Chondrocyte (in vitro differentiated cells): ENCODE data around the gene LSM12. TPM values are rescaled to one million over a fixed set of nuclear protein-coding genes. Genes with fewer than 3 reads are reported as not detected.
A peak's percentile ranks its signal among the peaks of the same experiment; 100 is the strongest.

Experiments
- DNase-seq: peaks from one replicate; pipeline ENCODE4 v3.0.0; 2021; ENCODE audit warnings: mixed read lengths, low spot score
- H3K27ac Mint-ChIP-seq: one replicate; pipeline ENCODE4 v1.8.0; 2021; ENCODE audit warnings: mild to moderate bottlenecking, moderate library complexity, mixed read lengths; ENCODE audit not compliant: unreplicated experiment
- H3K27me3 Mint-ChIP-seq: 2 replicates; pipeline ENCODE4 v1.8.0; 2021; ENCODE audit warnings: low read depth, mixed read lengths
- H3K36me3 Mint-ChIP-seq: 2 replicates; pipeline ENCODE4 v1.8.0; 2021; ENCODE audit warnings: low read depth, mixed read lengths
- H3K4me1 Mint-ChIP-seq: 2 replicates; pipeline ENCODE4 v1.8.0; 2021; ENCODE audit warnings: low read depth, mild to moderate bottlenecking, mixed read lengths
- H3K4me3 Mint-ChIP-seq: one replicate; pipeline ENCODE4 v1.8.0; 2021; ENCODE audit warnings: mild to moderate bottlenecking, moderate library complexity, mixed read lengths; ENCODE audit not compliant: unreplicated experiment
- H3K9me3 Mint-ChIP-seq: 2 replicates; pipeline ENCODE4 v1.8.0; 2021; ENCODE audit warnings: low read depth, mixed read lengths
- CTCF ChIP-seq: fragments of 200-600 bp; sonication (generic); IDR thresholded peaks from 2 replicates; pipeline ENCODE4 v1.5.0; 2021; ENCODE audit warnings: antibody characterized with exemption, mild to moderate bottlenecking, moderate library complexity
- total RNA-seq: library from RNA; stranded (reverse); gene quantifications from 3 replicates; pipeline ENCODE4 v1.2.1, GENCODE V29; 2021

LSM12 gene
- total RNA-seq, 1 donor from 2014 or later, result 48.3 TPM

DNA sequence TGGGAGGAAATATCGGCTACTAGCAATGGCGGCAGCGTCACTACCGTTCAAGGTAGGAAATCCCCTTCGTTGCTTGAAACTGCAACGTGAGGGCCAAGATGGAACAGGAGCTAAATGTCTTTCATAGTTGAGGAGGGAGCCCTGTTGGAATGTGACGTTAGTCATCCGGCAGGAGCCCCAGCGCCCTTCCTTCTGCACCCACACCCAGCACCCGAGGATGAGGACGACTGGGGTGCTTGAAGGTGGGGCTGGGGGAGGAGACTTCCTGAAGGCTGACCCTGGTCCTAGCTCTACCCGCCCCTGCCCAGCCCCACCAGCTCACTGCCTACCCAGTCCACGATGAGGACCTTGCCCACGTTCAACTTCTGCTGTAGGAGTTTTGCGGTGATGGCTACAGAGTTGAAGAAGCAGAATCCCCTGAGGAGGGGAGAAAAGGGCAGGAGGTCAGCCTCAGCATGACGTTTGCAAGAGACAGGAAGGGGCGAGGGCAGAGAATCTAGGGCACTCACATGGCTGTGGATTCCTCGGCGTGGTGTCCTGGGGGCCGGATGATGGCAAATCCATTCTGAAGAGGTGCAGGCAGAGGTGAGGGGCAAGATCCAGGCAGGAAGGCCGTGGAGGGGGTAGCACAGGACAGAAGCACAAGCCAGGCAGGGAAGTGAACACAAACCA lies 15.9 kb upstream of the LSM12 start:
- no peak for DNase-seq
- peaks cover 22% of the 10 kb centered on the region for H3K36me3 Mint-ChIP-seq
- H3K4me3 Mint-ChIP-seq, result no peak overlapping the region
- no peaks in the 10 kb centered on the region for H3K27me3 Mint-ChIP-seq
- H3K27ac Mint-ChIP-seq, result peak overlapping the region; percentile 57
- no peaks in the 10 kb centered on the region for H3K9me3 Mint-ChIP-seq
- no peak for TF ChIP-seq CTCF
- peaks cover 9% of the 10 kb centered on the region for H3K4me1 Mint-ChIP-seq

DNA sequence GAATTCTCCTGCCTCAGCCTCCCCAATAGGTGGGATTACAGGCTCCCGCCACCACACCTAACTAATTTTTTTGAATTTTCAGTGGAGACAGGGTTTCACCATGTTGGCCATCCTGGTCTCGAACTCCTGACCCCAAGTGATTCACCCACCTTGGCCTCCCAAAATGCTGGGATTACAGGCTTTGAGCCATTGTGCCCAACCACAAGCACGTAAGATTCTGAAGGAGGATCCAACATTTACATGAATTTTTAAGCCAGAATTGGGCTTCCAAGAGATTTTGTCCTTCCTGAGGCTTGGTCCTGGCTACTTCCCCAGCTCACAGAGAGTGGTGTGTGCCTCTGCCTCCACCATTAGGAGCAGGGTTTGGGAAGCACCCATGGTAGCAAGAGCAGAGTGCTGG lies 15.2 kb upstream of the LSM12 start:
- Mint-ChIP-seq H3K4me1 (peaks cover 2% of the 10 kb centered on the region), H3K27me3 (no peaks in the 10 kb centered on the region), H3K4me3 (no peak overlapping the region), H3K9me3 (no peaks in the 10 kb centered on the region), H3K36me3 (peaks cover 22% of the 10 kb centered on the region), H3K27ac (peak overlapping the region; percentile 61)
- no peak for DNase-seq
- no peak for TF ChIP-seq CTCF

GRCh38 chr17:44079877-44080821 lies 13.7 kb upstream of the LSM12 start:
- Mint-ChIP-seq H3K27ac (peak overlapping the region; percentile 15), H3K9me3 (no peaks in the 10 kb centered on the region), H3K4me1 (no peaks in the 10 kb centered on the region), H3K4me3 (no peak overlapping the region), H3K36me3 (peaks cover 26% of the 10 kb centered on the region), H3K27me3 (no peaks in the 10 kb centered on the region)
- DNase-seq, result no peak
- no peak for TF ChIP-seq CTCF

GRCh38 chr17:44078412-44078811 lies 11.9 kb upstream of the LSM12 start:
- Mint-ChIP-seq H3K27ac (no peak overlapping the region), H3K4me1 (no peaks in the 10 kb centered on the region), H3K9me3 (no peaks in the 10 kb centered on the region), H3K4me3 (no peak overlapping the region), H3K27me3 (no peaks in the 10 kb centered on the region), H3K36me3 (peaks cover 26% of the 10 kb centered on the region)
- DNase-seq, result no peak
- TF ChIP-seq CTCF, result no peak

DNA sequence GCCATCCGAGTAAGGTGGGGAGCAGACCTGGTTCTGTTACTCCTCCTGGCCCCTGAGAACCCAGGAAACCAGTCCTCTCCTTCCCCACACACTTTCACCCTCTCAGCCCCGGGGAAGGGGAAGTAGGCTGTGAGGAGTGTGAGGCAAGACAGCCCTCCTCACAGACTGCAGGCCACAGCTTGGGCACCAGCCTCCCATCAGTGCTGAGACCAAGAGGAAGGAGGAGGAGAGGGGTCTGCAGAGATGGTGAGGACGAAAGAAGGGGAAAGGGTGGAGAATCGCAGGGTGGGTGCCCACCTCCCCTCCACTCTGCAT lies 11.1 kb upstream of the LSM12 start:
- no peak for TF ChIP-seq CTCF
- peaks cover 22% of the 10 kb centered on the region for H3K36me3 Mint-ChIP-seq
- DNase-seq, result no peak
- no peaks in the 10 kb centered on the region for H3K9me3 Mint-ChIP-seq
- H3K4me3 Mint-ChIP-seq, result no peak overlapping the region
- H3K27me3 Mint-ChIP-seq, result no peaks in the 10 kb centered on the region
- H3K27ac Mint-ChIP-seq, result no peak overlapping the region
- peaks cover 4% of the 10 kb centered on the region for H3K4me1 Mint-ChIP-seq
